NB4 (cell line): ENCODE results near the gene RALY.

Experiments
- MYC ChIP-seq: IDR thresholded peaks from 2 replicates; pipeline ENCODE4 v1.6.1; 2011; ENCODE audit warnings: low read depth, low read length
- POLR2A ChIP-seq: IDR thresholded peaks from 2 replicates; pipeline ENCODE4 v1.6.1; 2011; ENCODE audit warnings: mild to moderate bottlenecking; ENCODE audit not compliant: insufficient read length; ENCODE audit errors: extremely low read depth
- TF ChIP-seq, protein P1 (sequence below): IDR thresholded peaks from one replicate; pipeline ENCODE4 v1.5.1; 2012; ENCODE audit warnings: low read depth, low read length
- TF ChIP-seq, protein P2 (sequence below): IDR thresholded peaks from 2 replicates; pipeline ENCODE4 v1.6.1; 2011; ENCODE audit warnings: low read depth, low read length

- TF ChIP-seq MYC (no peak), POLR2A (no peak)
- TF ChIP-seq, protein P1, sequence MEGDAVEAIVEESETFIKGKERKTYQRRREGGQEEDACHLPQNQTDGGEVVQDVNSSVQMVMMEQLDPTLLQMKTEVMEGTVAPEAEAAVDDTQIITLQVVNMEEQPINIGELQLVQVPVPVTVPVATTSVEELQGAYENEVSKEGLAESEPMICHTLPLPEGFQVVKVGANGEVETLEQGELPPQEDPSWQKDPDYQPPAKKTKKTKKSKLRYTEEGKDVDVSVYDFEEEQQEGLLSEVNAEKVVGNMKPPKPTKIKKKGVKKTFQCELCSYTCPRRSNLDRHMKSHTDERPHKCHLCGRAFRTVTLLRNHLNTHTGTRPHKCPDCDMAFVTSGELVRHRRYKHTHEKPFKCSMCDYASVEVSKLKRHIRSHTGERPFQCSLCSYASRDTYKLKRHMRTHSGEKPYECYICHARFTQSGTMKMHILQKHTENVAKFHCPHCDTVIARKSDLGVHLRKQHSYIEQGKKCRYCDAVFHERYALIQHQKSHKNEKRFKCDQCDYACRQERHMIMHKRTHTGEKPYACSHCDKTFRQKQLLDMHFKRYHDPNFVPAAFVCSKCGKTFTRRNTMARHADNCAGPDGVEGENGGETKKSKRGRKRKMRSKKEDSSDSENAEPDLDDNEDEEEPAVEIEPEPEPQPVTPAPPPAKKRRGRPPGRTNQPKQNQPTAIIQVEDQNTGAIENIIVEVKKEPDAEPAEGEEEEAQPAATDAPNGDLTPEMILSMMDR, result no peak
- TF ChIP-seq, protein P2, sequence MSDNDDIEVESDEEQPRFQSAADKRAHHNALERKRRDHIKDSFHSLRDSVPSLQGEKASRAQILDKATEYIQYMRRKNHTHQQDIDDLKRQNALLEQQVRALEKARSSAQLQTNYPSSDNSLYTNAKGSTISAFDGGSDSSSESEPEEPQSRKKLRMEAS, result no peak
These were observed 108.6 kb downstream of the RALY start for GRCh38 chr20:34102342-34102741.
